SU-DHL-6 (cell line): ENCODE data around the gene METTL6.

Experiments used
- H2AFZ ChIP-seq: fragments of 200-600 bp; sonication (generic); 2 replicates; pipeline ENCODE4 v1.6.1; 2014; ENCODE audit warnings: low read depth, mild to moderate bottlenecking, moderate library complexity, mixed read lengths, antibody characterized with exemption, low read length; ENCODE audit not compliant: severe bottlenecking
- H3F3A ChIP-seq: fragments of 200-600 bp; shearing (Covaris generic); 2 replicates; pipeline ENCODE4 v1.6.0; 2016; ENCODE audit warnings: antibody characterized with exemption, mild to moderate bottlenecking; ENCODE audit not compliant: insufficient read depth
- H3K27ac ChIP-seq: fragments of 200-600 bp; sonication (generic); 2 replicates; pipeline ENCODE4 v1.5.1; 2016; ENCODE audit warnings: low read depth, mild to moderate bottlenecking, low read length, moderate library complexity, mixed read lengths
- H3K27me3 ChIP-seq: fragments of 200-600 bp; sonication (generic), shearing (Covaris generic); 2 replicates; pipeline ENCODE4 v1.6.0; 2014; ENCODE audit warnings: mild to moderate bottlenecking, low read length
- H3K36me3 ChIP-seq: fragments of 200-600 bp; sonication (generic); 2 replicates; pipeline ENCODE4 v1.6.1; 2014; ENCODE audit warnings: mild to moderate bottlenecking, low read length, mixed read lengths
- H3K4me2 ChIP-seq: fragments of 300-600, 200-600 bp; shearing (Covaris generic), sonication (generic); 2 replicates; pipeline ENCODE4 v1.6.0; 2014; ENCODE audit warnings: low read length, low read depth, mild to moderate bottlenecking; ENCODE audit not compliant: poor library complexity, severe bottlenecking
- H3K4me3 ChIP-seq: fragments of 200-600 bp; sonication (generic); 2 replicates; pipeline ENCODE4 v1.5.1; 2014; ENCODE audit warnings: antibody characterized with exemption, low read length, mild to moderate bottlenecking, mixed read lengths; ENCODE audit not compliant: insufficient read depth, poor library complexity, severe bottlenecking
- H3K79me2 ChIP-seq: fragments of 200-600 bp; sonication (generic); 2 replicates; pipeline ENCODE4 v1.6.1; 2014; ENCODE audit warnings: mild to moderate bottlenecking, low read length, moderate library complexity; ENCODE audit not compliant: insufficient read depth
- H3K9ac ChIP-seq: fragments of 200-600 bp; sonication (generic); 2 replicates; pipeline ENCODE4 v1.7.0; 2014; ENCODE audit warnings: mild to moderate bottlenecking, low read length
- H3K9me2 ChIP-seq: fragments of 200-600 bp; sonication (generic); replicated peaks from 2 replicates; pipeline ENCODE4 v1.6.1; 2014; ENCODE audit warnings: low read length; ENCODE audit not compliant: insufficient read depth
- H3K9me3 ChIP-seq: fragments of 200-600 bp; sonication (generic); 2 replicates; pipeline ENCODE4 v1.6.1; 2014; ENCODE audit warnings: low read length, mixed read lengths; ENCODE audit not compliant: insufficient read depth
- H4K20me1 ChIP-seq: fragments of 200-600 bp; sonication (generic); 2 replicates; pipeline ENCODE4 v1.6.1; 2014; ENCODE audit warnings: low read depth, mild to moderate bottlenecking, antibody characterized with exemption, low read length, moderate library complexity, mixed read lengths
- EZH2phosphoT487 ChIP-seq: fragments of 200-600 bp; sonication (generic), shearing (Covaris generic); conservative IDR thresholded peaks from 2 replicates; pipeline ENCODE4 v1.6.1; 2018; ENCODE audit warnings: mild to moderate bottlenecking, antibody characterized with exemption, low read length, moderate library complexity, mixed read lengths
- TF ChIP-seq, protein P1 (sequence below): fragments of 200-600 bp; sonication (generic); IDR thresholded peaks from one replicate; pipeline ENCODE4 v1.5.1; 2017; ENCODE audit warnings: antibody characterized with exemption, mild to moderate bottlenecking, low read length, moderate library complexity; ENCODE audit not compliant: insufficient read depth, poor library complexity, severe bottlenecking

Gene METTL6

DNA sequence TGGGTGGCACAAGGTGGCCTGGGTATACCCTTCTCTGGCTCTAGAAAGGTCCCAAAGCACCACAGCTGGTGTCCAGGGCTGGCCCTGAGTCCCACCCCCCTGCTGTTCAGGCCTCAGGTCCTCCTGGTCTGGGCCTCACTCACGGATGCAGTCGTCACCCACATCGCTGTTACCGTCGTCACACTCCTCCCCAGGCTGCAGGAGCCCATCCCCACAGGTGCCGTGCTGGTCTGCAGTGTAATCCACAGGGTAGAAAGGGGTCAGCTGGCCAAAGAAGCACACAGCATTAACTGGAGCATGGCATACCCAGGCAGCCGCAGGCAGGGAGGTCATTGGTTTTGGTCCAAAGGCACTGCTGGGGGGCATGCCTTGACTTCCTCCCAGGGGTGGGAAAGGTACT, 28.4 kb upstream of the METTL6 start:
- H3K9me3 ChIP-seq, result no peaks in the 10 kb centered on the region
- no peaks in the 10 kb centered on the region for H3K9me2 ChIP-seq
- no peaks in the 10 kb centered on the region for H3K79me2 ChIP-seq
- no peak overlapping the region for H3K9ac ChIP-seq
- H4K20me1 ChIP-seq, result no peaks in the 10 kb centered on the region
- no peak overlapping the region for H3K27ac ChIP-seq
- H3K4me2 ChIP-seq, result no peak overlapping the region
- no peak overlapping the region for H3K4me3 ChIP-seq
- H3F3A ChIP-seq, result no peaks in the 10 kb centered on the region
- no peak overlapping the region for H2AFZ ChIP-seq
- TF ChIP-seq, protein P1, sequence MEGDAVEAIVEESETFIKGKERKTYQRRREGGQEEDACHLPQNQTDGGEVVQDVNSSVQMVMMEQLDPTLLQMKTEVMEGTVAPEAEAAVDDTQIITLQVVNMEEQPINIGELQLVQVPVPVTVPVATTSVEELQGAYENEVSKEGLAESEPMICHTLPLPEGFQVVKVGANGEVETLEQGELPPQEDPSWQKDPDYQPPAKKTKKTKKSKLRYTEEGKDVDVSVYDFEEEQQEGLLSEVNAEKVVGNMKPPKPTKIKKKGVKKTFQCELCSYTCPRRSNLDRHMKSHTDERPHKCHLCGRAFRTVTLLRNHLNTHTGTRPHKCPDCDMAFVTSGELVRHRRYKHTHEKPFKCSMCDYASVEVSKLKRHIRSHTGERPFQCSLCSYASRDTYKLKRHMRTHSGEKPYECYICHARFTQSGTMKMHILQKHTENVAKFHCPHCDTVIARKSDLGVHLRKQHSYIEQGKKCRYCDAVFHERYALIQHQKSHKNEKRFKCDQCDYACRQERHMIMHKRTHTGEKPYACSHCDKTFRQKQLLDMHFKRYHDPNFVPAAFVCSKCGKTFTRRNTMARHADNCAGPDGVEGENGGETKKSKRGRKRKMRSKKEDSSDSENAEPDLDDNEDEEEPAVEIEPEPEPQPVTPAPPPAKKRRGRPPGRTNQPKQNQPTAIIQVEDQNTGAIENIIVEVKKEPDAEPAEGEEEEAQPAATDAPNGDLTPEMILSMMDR, result no peak
- TF ChIP-seq EZH2phosphoT487, result no peak
- no peaks in the 10 kb centered on the region for H3K27me3 ChIP-seq
- H3K36me3 ChIP-seq, result no peaks in the 10 kb centered on the region

DNA sequence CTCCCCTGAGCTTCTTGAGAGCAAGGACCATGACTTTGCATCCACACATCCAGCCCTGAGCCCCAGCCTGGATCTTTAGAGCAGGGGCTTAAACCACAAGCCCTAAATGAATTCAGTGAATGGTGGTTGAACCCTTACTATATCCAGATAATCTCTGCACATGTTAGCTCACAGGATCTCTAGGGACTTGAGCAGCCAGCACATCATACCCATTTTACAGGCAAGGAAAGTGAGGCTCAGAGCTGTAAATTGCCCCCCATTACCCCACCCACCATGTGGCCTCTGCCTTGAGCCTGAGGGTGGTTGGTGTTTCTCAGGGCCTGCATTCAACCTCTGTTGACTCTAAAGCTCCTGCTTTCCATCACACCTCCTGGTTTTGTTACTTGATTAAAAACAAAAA, 27.6 kb upstream of the METTL6 start:
- TF ChIP-seq, protein P1, result no peak
- no peak for TF ChIP-seq EZH2phosphoT487

DNA sequence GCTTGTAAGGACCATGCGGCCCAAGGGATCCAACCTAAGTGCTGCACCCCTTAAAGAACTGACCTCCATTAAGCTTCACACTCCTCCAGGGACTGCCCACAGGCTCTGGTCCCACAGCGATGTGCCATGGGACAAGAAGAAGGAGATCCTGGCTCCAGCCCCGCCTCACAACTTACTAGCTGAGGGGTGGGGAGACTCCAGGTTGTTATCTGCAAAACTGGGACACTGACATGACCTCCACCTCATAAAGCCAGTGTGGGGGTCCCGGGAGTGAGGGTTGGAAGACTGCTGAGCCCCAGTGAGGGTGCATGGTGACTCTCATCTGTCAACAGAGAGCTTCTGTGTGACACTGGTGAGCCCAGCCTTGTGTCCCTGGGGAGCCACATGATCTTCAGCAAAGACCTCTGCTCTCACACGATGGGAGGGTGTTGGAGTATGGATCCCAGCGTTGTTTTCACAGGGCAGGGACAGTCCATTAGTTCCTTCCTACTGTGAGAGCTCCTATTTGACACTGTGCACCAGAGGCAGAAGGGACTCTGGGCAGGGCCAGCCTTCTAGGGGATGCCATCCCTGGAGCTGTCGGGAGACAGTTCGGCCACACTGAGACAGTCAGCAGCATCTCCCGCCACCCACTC, 26.8 kb upstream of the METTL6 start:
- Histone ChIP-seq H3K9me2 (no peaks in the 10 kb centered on the region), H3K9ac (no peak overlapping the region), H3K27me3 (no peaks in the 10 kb centered on the region), H2AFZ (no peak overlapping the region), H3F3A (no peaks in the 10 kb centered on the region), H3K4me3 (no peak overlapping the region), H3K9me3 (no peaks in the 10 kb centered on the region), H4K20me1 (no peaks in the 10 kb centered on the region), H3K79me2 (no peaks in the 10 kb centered on the region), H3K27ac (no peak overlapping the region), H3K4me2 (no peak overlapping the region), H3K36me3 (no peaks in the 10 kb centered on the region)
- no peak for TF ChIP-seq EZH2phosphoT487
- TF ChIP-seq, protein P1, result no peak

More for the DNA sequence above, 27.6 kb upstream of the METTL6 start:
- Histone ChIP-seq H3K4me2 (no peak overlapping the region), H3K36me3 (no peaks in the 10 kb centered on the region), H3K79me2 (no peaks in the 10 kb centered on the region), H3K9me3 (no peaks in the 10 kb centered on the region), H3K4me3 (no peak overlapping the region), H3K27ac (no peak overlapping the region), H3K9ac (no peak overlapping the region), H3F3A (no peaks in the 10 kb centered on the region), H3K27me3 (no peaks in the 10 kb centered on the region), H4K20me1 (no peaks in the 10 kb centered on the region), H2AFZ (no peak overlapping the region), H3K9me2 (no peaks in the 10 kb centered on the region)
